ENCODE results near the gene HPCAL1. TPM values are rescaled to one million over a fixed set of nuclear protein-coding genes. Genes with fewer than 3 reads are reported as not detected.

The HPCAL1 gene
- total RNA-seq, 1 experiment from 2014 or later = 35.1 TPM

DNA sequence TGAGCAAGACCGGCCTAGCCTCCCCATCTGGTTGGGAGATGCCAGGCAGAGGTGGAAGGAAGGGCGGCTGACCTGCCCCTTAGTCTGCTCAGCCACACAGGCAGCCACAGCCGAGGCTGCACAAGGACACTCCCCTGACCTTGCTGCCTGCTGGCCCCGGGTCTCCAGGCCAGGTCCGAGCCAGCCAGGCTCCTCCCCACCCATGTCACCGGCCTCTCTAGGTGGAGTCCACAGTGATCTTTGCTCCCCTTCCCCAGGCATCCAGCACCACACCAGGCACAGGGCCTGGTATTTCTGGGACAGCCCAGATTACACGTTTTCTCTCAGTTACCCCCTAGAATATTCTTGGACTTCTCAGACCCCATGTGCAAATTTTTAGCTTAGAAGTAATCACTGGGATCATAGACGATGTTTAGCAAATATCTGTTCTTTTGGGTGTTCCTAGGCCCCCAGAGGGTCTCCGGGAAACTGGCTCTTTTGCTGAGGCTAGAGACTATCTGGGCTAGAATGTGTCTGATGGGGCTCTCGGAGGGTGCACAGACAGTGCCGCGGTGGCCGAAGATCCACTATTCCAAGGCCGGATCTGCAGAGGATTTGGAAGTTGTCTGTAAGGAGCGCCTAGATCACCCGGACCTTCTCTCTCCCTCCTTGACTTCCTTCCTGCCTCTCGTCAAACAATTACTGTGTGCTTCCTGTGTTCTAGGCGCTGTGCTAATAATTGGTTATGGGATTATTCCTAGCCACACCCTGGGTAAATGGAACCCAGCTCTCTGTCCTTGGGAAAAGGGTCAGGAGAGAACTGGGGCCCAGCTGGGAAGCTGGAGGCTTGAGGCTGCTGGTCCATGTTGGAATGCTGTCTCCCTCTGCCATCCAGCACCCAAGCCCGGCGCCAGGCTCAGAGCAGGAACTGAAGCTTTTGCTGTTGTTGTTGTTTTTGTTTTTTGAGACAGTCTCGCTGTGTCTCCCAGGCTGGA, 98.6 kb downstream of the HPCAL1 start:
- no TSS peak for BruUV-seq (replicated peaks)
- Mint-ChIP-seq H3K4me3 (ENCODE audit: low read depth, unreplicated experiment) (no peak overlapping the region), H3K27ac (ENCODE audit: unreplicated experiment) (no peak overlapping the region), H3K9me3 (ENCODE audit: low read depth, unreplicated experiment) (no peaks in the 10 kb centered on the region), H3K27me3 (ENCODE audit: unreplicated experiment) (no peaks in the 10 kb centered on the region), H3K4me1 (ENCODE audit: low read depth, unreplicated experiment) (peaks cover 38% of the 10 kb centered on the region), H3K36me3 (ENCODE audit: insufficient read depth, unreplicated experiment) (no peaks in the 10 kb centered on the region)
- intact Hi-C loops (cut with micrococcal nuclease; ENCODE audit: unreplicated experiment) = no loop called here
- CTCF ChIA-PET = no interaction called here
- no peak for DNase-seq
- TF ChIP-seq, protein P1, sequence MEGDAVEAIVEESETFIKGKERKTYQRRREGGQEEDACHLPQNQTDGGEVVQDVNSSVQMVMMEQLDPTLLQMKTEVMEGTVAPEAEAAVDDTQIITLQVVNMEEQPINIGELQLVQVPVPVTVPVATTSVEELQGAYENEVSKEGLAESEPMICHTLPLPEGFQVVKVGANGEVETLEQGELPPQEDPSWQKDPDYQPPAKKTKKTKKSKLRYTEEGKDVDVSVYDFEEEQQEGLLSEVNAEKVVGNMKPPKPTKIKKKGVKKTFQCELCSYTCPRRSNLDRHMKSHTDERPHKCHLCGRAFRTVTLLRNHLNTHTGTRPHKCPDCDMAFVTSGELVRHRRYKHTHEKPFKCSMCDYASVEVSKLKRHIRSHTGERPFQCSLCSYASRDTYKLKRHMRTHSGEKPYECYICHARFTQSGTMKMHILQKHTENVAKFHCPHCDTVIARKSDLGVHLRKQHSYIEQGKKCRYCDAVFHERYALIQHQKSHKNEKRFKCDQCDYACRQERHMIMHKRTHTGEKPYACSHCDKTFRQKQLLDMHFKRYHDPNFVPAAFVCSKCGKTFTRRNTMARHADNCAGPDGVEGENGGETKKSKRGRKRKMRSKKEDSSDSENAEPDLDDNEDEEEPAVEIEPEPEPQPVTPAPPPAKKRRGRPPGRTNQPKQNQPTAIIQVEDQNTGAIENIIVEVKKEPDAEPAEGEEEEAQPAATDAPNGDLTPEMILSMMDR (IDR thresholded peaks at IDR 0.05; ENCODE audit: unreplicated experiment) = no peak

DNA sequence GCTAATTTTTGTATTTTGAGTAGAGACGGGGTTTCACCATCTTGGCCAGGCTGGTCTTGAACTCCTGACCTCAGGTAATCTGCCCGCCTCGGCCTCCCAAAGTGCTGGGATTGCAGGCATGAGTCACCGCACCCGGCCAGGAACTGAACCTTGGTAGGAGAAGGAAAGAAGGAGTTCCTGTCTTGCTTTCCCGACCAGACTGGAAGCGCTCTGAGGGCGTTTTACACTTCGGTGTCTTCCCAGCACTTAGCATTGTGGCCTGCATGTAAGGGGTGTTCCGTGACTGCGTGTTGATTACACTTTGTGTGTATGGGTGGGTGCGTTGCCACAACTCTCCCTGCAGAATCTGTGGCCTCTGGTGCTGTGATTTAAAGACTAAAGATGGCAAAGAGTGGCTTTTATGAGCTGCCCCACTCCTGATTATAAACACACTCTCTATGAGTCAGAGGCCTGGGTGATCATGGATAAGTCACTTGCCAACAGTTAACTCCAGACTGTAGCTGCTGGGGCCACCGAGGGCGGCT, 99.4 kb downstream of the HPCAL1 start:
- no TSS peak for BruUV-seq (replicated peaks)
- Mint-ChIP-seq H3K27ac (ENCODE audit: unreplicated experiment) (no peak overlapping the region), H3K27me3 (ENCODE audit: unreplicated experiment) (no peaks in the 10 kb centered on the region), H3K4me3 (ENCODE audit: low read depth, unreplicated experiment) (no peak overlapping the region), H3K36me3 (ENCODE audit: insufficient read depth, unreplicated experiment) (peaks cover 5% of the 10 kb centered on the region), H3K4me1 (ENCODE audit: low read depth, unreplicated experiment) (peaks cover 47% of the 10 kb centered on the region), H3K9me3 (ENCODE audit: low read depth, unreplicated experiment) (no peaks in the 10 kb centered on the region)
- TF ChIP-seq, protein P1 (IDR thresholded peaks at IDR 0.05; ENCODE audit: unreplicated experiment) = no peak
- intact Hi-C loops (cut with micrococcal nuclease; ENCODE audit: unreplicated experiment) = no loop called here
- CTCF ChIA-PET = no interaction called here
- DNase-seq = no peak

DNA sequence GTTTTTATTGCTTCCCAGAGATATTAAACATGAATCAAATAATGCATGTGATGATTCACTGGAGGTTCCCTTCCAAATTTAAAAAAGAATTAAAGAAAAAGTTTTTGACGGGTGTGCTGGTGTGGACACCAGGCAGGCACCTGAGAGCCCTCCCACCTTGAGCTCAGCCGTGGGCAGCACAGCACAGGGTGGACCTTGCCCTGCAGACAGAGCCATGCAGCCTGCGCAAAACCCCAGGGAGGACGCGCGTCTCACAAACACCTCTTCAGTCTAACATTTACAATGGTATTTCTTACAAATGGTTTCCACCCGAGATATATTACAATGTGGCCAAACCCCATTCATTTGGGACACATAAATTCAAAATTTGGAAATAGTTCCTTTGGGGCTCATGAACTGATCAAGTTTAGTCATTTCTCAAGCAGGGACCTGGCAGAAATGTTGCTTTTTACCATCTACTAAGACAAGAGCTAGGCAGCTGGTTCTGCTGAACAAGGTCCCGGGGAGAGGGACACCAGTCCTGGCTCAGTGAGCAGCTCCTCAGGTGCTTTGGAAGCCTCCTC, 100.0 kb downstream of the HPCAL1 start:
- TF ChIP-seq, protein P1 (IDR thresholded peaks at IDR 0.05; ENCODE audit: unreplicated experiment) = no peak
- no peaks in the 10 kb centered on the region for H3K9me3 Mint-ChIP-seq (ENCODE audit: low read depth, unreplicated experiment)
- intact Hi-C loops (cut with micrococcal nuclease; ENCODE audit: unreplicated experiment) = no loop called here
- H3K27me3 Mint-ChIP-seq (ENCODE audit: unreplicated experiment) = no peaks in the 10 kb centered on the region
- CTCF ChIA-PET = no interaction called here
- no peak overlapping the region for H3K4me3 Mint-ChIP-seq (ENCODE audit: low read depth, unreplicated experiment)
- H3K36me3 Mint-ChIP-seq (ENCODE audit: insufficient read depth, unreplicated experiment) = peaks cover 11% of the 10 kb centered on the region
- H3K27ac Mint-ChIP-seq (ENCODE audit: unreplicated experiment) = no peak overlapping the region
- H3K4me1 Mint-ChIP-seq (ENCODE audit: low read depth, unreplicated experiment) = peaks cover 53% of the 10 kb centered on the region
- BruUV-seq (replicated peaks) = no TSS peak
- DNase-seq = no peak

DNA sequence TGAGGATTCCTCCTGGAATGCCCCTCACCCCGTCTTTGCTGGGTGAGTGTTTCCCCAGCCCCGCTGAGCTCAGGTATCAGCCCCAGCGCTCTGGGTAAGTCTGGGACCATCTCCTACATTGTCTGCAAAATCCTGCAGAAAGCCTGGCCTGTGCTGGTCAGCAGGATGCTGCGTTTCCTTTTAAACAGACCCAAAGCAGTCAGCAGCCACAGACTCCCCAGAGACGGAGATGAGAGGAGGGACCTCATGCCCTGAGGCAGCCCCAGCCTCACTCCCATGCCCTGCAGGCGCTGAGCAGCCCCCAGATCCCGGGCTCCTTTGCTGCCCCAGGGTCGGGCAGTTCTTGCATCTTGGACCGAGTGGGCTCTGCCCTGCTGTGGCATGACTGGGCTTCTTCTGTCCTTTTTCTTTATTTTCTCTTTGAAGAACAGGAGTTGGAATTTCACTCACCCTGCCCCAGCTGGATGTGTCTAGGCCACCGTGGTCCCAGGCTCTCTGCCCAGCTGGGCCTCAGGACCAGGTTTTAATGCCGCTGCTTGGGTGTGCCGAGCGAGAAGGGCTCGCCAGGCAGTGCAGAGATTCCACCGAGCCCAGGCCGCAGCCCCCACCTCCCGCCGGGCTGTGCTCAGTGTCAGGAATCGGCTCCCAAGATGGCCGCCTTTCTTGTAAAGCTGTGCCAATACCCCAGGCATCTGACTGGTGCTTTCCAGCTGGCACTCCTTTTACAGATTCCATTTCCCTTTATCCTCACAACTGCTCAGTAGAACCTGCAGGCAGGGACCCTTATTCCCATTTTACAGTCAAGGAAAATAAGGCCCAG, 101.8 kb downstream of the HPCAL1 start:
- TF ChIP-seq, protein P1 (IDR thresholded peaks at IDR 0.05; ENCODE audit: unreplicated experiment) = no peak
- DNase-seq = no peak
- Mint-ChIP-seq H3K4me3 (ENCODE audit: low read depth, unreplicated experiment) (no peak overlapping the region), H3K36me3 (ENCODE audit: insufficient read depth, unreplicated experiment) (peaks cover 26% of the 10 kb centered on the region), H3K4me1 (ENCODE audit: low read depth, unreplicated experiment) (peaks cover 65% of the 10 kb centered on the region), H3K9me3 (ENCODE audit: low read depth, unreplicated experiment) (no peaks in the 10 kb centered on the region), H3K27ac (ENCODE audit: unreplicated experiment) (no peak overlapping the region), H3K27me3 (ENCODE audit: unreplicated experiment) (no peaks in the 10 kb centered on the region)
- no TSS peak for BruUV-seq (replicated peaks)
- intact Hi-C loops (cut with micrococcal nuclease; ENCODE audit: unreplicated experiment) = loop anchor here (5.0 kb wide), 2 partner anchors 102 to 277 kb away; partner anchors contain the start of gene HPCAL1
- CTCF ChIA-PET = no interaction called here
